ENCODE data around the gene RPL34. TPM values are rescaled to one million over a fixed set of nuclear protein-coding genes. Genes with fewer than 3 reads are reported as not detected.

The RPL34 gene
- total RNA-seq, 4 donors from 2014 or later: 495 to 1,287 (median 903) TPM

GRCh38 chr4:108650212-108651013, 30.0 kb downstream of the RPL34 start, which contains the start of gene OSTC:
Gene OSTC, plus strand, starts transcription at chr4:108650599. Its CDS starts 57 bp downstream, at chr4:108650656.
- Histone ChIP-seq H3K9me3 (no peaks in the 10 kb centered on the region), H3K4me3 (peak within 1 kb of the TSS; percentile 63 to 92 (median 78)), H3K4me1 (peaks cover 0 to 39% (median 0%) of the 10 kb centered on the region in 3 donors), H3K36me3 (peaks cover 0 to under 1% (median 0%) of the 10 kb centered on the region in 3 donors), H3K27ac (peak within 1 kb of the TSS; percentile 82 to 93 (median 90)), H3K27me3 (no peaks in the 10 kb centered on the region)
- peak in 2 of 4 donors; percentile 45 to 82 for TF ChIP-seq POLR2A (IDR thresholded peaks at IDR 0.05)
- TF ChIP-seq CTCF (IDR thresholded peaks at IDR 0.05): no peak
- peak; percentile 65 for DNase-seq
- WGBS, 2 donors: 0 to 1% methylated on average over 34 to 45 of the region's 45 CpGs
- intact Hi-C loops (cut with DNase I): no loop called here

- intact Hi-C loops (cut with DNase I): no loop called here
- H3K27ac ChIP-seq: peak overlapping the region; percentile 82 to 93 (median 90)
- DNase-seq: no peak
- no peaks in the 10 kb centered on the region for H3K9me3 ChIP-seq
- no peaks in the 10 kb centered on the region for H3K27me3 ChIP-seq
- H3K4me1 ChIP-seq: peaks cover 0 to 39% (median 0%) of the 10 kb centered on the region in 3 donors
- peaks cover 0 to 7% (median 0%) of the 10 kb centered on the region in 3 donors for H3K36me3 ChIP-seq
- peak in 1 of 6 experiments; percentile 12 for TF ChIP-seq CTCF (IDR thresholded peaks at IDR 0.05)
- TF ChIP-seq POLR2A (IDR thresholded peaks at IDR 0.05): no peak
- 3 to 5% methylated on average over 9 of the region's 9 CpGs for WGBS, 2 donors
- H3K4me3 ChIP-seq: peak overlapping the region; percentile 63 to 92 (median 78)
Measured at GRCh38 chr4:108651014-108651791, 30.8 kb downstream of the RPL34 start.

GRCh38 chr4:108662629-108663028, 42.3 kb downstream of the RPL34 start:
- H3K36me3 ChIP-seq: peaks cover 2 to 98% (median 4%) of the 10 kb centered on the region in 3 donors
- DNase-seq: no peak
- no peaks in the 10 kb centered on the region for H3K9me3 ChIP-seq
- 62 to 69% methylated on average over 3 of the region's 3 CpGs for WGBS, 2 donors
- intact Hi-C loops (cut with DNase I): no loop called here
- H3K27me3 ChIP-seq: no peaks in the 10 kb centered on the region
- H3K4me3 ChIP-seq: no peak overlapping the region
- H3K4me1 ChIP-seq: no peaks in the 10 kb centered on the region
- TF ChIP-seq CTCF (IDR thresholded peaks at IDR 0.05) (no peak), POLR2A (IDR thresholded peaks at IDR 0.05) (no peak)
- no peak overlapping the region for H3K27ac ChIP-seq

GRCh38 chr4:108674356-108674977, 54.1 kb downstream of the RPL34 start:
- 69 to 74% methylated on average over 4 of the region's 4 CpGs for WGBS, 2 donors
- intact Hi-C loops (cut with DNase I): no loop called here

More at GRCh38 chr4:108674356-108674977, 54.1 kb downstream of the RPL34 start:
- Histone ChIP-seq H3K4me3 (no peak overlapping the region), H3K27me3 (no peaks in the 10 kb centered on the region), H3K27ac (no peak overlapping the region), H3K9me3 (no peaks in the 10 kb centered on the region), H3K4me1 (no peaks in the 10 kb centered on the region), H3K36me3 (peaks cover 0 to 13% (median 0%) of the 10 kb centered on the region in 3 donors)
- no peak for DNase-seq
- TF ChIP-seq POLR2A (IDR thresholded peaks at IDR 0.05) (no peak), CTCF (IDR thresholded peaks at IDR 0.05) (no peak)

Small RNA genes lying within 50 kb of the gene (small RNA-seq; reads per million reads assigned to genes)
- 0 to 0.14 (median 0) reads per million in 4 donors for gene RNU6-431P

Other genes starting within 250 kb of the RPL34 start
- 100 to 1,000 TPM in 1 of 4 donors, 10 to 100 TPM in 3; 54.9 to 109 (median 80.8) TPM for gene OSTC, start 30.0 kb downstream of the RPL34 start, total RNA-seq
- gene ETNPPL, start 142.5 kb downstream of the RPL34 start, total RNA-seq: not detected

Measured in esophagus squamous epithelium (tissue), 5 donors.